ENCODE measurements around the gene AGBL3. TPM values are rescaled to one million over a fixed set of nuclear protein-coding genes. Genes with fewer than 3 reads are reported as not detected.

Gene AGBL3
- total RNA-seq, 3 donors from 2014 or later (not counting 1 experiment from before 2014, with no cell fraction given): 0.99 to 2.3 (median 1.4) TPM

GRCh38 chr7:135161669-135162068 is 175.4 kb downstream of the AGBL3 start:
- Histone ChIP-seq H3K4me1 (ENCODE audit: control insufficient read depth, insufficient read depth, low read length) (peaks cover 42% of the 10 kb centered on the region), H3K4me3 (ENCODE audit: low read length) (no peak overlapping the region), H3K9me3 (ENCODE audit: control insufficient read depth, insufficient read depth, low read length) (no peaks in the 10 kb centered on the region), H3K27ac (ENCODE audit: low read length) (no peak overlapping the region), H3K36me3 (ENCODE audit: control insufficient read depth, insufficient read depth, low read length) (peaks cover 29% of the 10 kb centered on the region), H3K27me3 (ENCODE audit: control insufficient read depth, insufficient read depth, low read length) (no peaks in the 10 kb centered on the region)
- ATAC-seq (no peak), DNase-seq (no peak)
- intact Hi-C loops (cut with micrococcal nuclease): loop anchor here (2.0 kb wide), 1 partner anchor 59 kb away; no protein-coding TSS in a partner anchor
- Mint-ChIP-seq H3K4me1 (peaks cover 66% of the 10 kb centered on the region in 2 donors), H3K9me3 (no peaks in the 10 kb centered on the region), H3K27ac (peak overlapping the region; percentile 80 to 89), H3K36me3 (peaks cover 6% of the 10 kb centered on the region), H3K4me3 (peak overlapping the region; percentile 13), H3K27me3 (ENCODE audit: low read depth in 2 of 2) (no peaks in the 10 kb centered on the region)
- 90% methylated on average over 6 of the region's 6 CpGs for WGBS (ENCODE audit: insufficient coverage)
- TF ChIP-seq CTCF (IDR thresholded peaks at IDR 0.05): no peak

GRCh38 chr7:135162382-135163001 is 176.2 kb downstream of the AGBL3 start:
- intact Hi-C loops (cut with micrococcal nuclease): no loop called here
- 80% methylated on average over 1 of the region's 2 CpGs for WGBS (ENCODE audit: insufficient coverage)
- Histone ChIP-seq H3K9me3 (ENCODE audit: control insufficient read depth, insufficient read depth, low read length) (no peaks in the 10 kb centered on the region), H3K36me3 (ENCODE audit: control insufficient read depth, insufficient read depth, low read length) (peaks cover 34% of the 10 kb centered on the region), H3K4me1 (ENCODE audit: control insufficient read depth, insufficient read depth, low read length) (peaks cover 46% of the 10 kb centered on the region), H3K27ac (ENCODE audit: low read length) (peak overlapping the region; percentile 2), H3K4me3 (ENCODE audit: low read length) (no peak overlapping the region), H3K27me3 (ENCODE audit: control insufficient read depth, insufficient read depth, low read length) (no peaks in the 10 kb centered on the region)
- no peaks in the 10 kb centered on the region for H3K9me3 Mint-ChIP-seq
- ATAC-seq (no peak), DNase-seq (no peak)
- no peak overlapping the region for H3K4me3 Mint-ChIP-seq
- peak overlapping the region; percentile 80 to 89 for H3K27ac Mint-ChIP-seq
- no peaks in the 10 kb centered on the region for H3K36me3 Mint-ChIP-seq
- TF ChIP-seq CTCF (IDR thresholded peaks at IDR 0.05): no peak
- no peaks in the 10 kb centered on the region for H3K27me3 Mint-ChIP-seq (ENCODE audit: low read depth in 2 of 2)
- H3K4me1 Mint-ChIP-seq: peaks cover 62 to 65% of the 10 kb centered on the region in 2 donors

- ATAC-seq: no peak
- peak overlapping the region; percentile 96 for H3K27ac Mint-ChIP-seq
- Histone ChIP-seq H3K4me1 (ENCODE audit: control insufficient read depth, insufficient read depth, low read length) (peaks cover 51% of the 10 kb centered on the region), H3K27me3 (ENCODE audit: control insufficient read depth, insufficient read depth, low read length) (no peaks in the 10 kb centered on the region), H3K9me3 (ENCODE audit: control insufficient read depth, insufficient read depth, low read length) (no peaks in the 10 kb centered on the region), H3K36me3 (ENCODE audit: control insufficient read depth, insufficient read depth, low read length) (peaks cover 40% of the 10 kb centered on the region), H3K27ac (ENCODE audit: low read length) (no peak overlapping the region), H3K4me3 (ENCODE audit: low read length) (no peak overlapping the region)
- H3K4me3 Mint-ChIP-seq: no peak overlapping the region
- H3K4me1 Mint-ChIP-seq: peaks cover 67% of the 10 kb centered on the region in 2 donors
- TF ChIP-seq CTCF (IDR thresholded peaks at IDR 0.05): no peak
- intact Hi-C loops (cut with micrococcal nuclease): no loop called here
- no peaks in the 10 kb centered on the region for H3K27me3 Mint-ChIP-seq (ENCODE audit: low read depth in 2 of 2)
- H3K36me3 Mint-ChIP-seq: no peaks in the 10 kb centered on the region
- DNase-seq: no peak
- H3K9me3 Mint-ChIP-seq: no peaks in the 10 kb centered on the region
- WGBS (ENCODE audit: insufficient coverage): 88% methylated on average over 18 of the region's 18 CpGs
These were observed 178.2 kb downstream of the AGBL3 start for GRCh38 chr7:135164357-135165061.

Data from natural killer cell (primary cell).